ENCODE results near the gene EHMT2.

EHMT2 gene

GRCh38 chr6:31897612-31898382 is at the start of gene EHMT2:
TSS of gene EHMT2 (minus strand) at chr6:31897698. CDS start at chr6:31897677, 21 bp downstream.
- H3K4me3 ChIP-seq (ENCODE audit: low read depth, low read length) = peak within 1 kb of the TSS; percentile 90
- no peaks in the 10 kb centered on the region for H3K27me3 ChIP-seq (ENCODE audit: insufficient read depth, low read length)
- peaks cover 5% of the 10 kb centered on the region for H3K79me2 ChIP-seq (ENCODE audit: control insufficient read depth, insufficient read depth, low read length, unreplicated experiment)
- peak within 1 kb of the TSS; percentile 96 for H2AFZ ChIP-seq (ENCODE audit: low read length, unreplicated experiment)
- H3K27ac ChIP-seq (ENCODE audit: low read depth, low read length) = peak within 1 kb of the TSS; percentile 29; the same call in 1 of the 2 replicates
- peaks cover 19% of the 10 kb centered on the region for H3K4me1 ChIP-seq (ENCODE audit: control insufficient read depth, insufficient read depth, low read length, unreplicated experiment)
- 0 out of 2 replicates have a peak, but pooled peaks cover 5% of the 10 kb centered on the region for H3K36me3 ChIP-seq (ENCODE audit: insufficient read depth, low read length)

- no peak overlapping the region for H2AFZ ChIP-seq (ENCODE audit: low read length, unreplicated experiment)
- H3K4me3 ChIP-seq (ENCODE audit: low read depth, low read length) = peak overlapping the region; percentile 73; the same call in 1 of the 2 replicates
- H3K27ac ChIP-seq (ENCODE audit: low read depth, low read length) = no peak overlapping the region
- H3K79me2 ChIP-seq (ENCODE audit: control insufficient read depth, insufficient read depth, low read length, unreplicated experiment) = peaks cover 5% of the 10 kb centered on the region
- 0 out of 2 replicates have a peak, but pooled peaks cover 5% of the 10 kb centered on the region for H3K36me3 ChIP-seq (ENCODE audit: insufficient read depth, low read length)
- peaks cover 43% of the 10 kb centered on the region for H3K4me1 ChIP-seq (ENCODE audit: control insufficient read depth, insufficient read depth, low read length, unreplicated experiment)
- no peaks in the 10 kb centered on the region for H3K27me3 ChIP-seq (ENCODE audit: insufficient read depth, low read length)
Observed at GRCh38 chr6:31947070-31947675, 49.7 kb upstream of the EHMT2 start.

GRCh38 chr6:31946370-31946885 is 48.9 kb upstream of the EHMT2 start:
- H2AFZ ChIP-seq (ENCODE audit: low read length, unreplicated experiment) = no peak overlapping the region
- peak overlapping the region; percentile 91 for H3K27ac ChIP-seq (ENCODE audit: low read depth, low read length)
- no peaks in the 10 kb centered on the region for H3K36me3 ChIP-seq (ENCODE audit: insufficient read depth, low read length)

GRCh38 chr6:31945507-31946369 is 48.2 kb upstream of the EHMT2 start, which contains the start of gene CFB:
TSS of gene CFB (plus strand) at chr6:31946095. CDS start at chr6:31946222, 127 bp downstream.
- peak within 1 kb of the TSS; percentile 91 for H3K27ac ChIP-seq (ENCODE audit: low read depth, low read length)
- H3K4me3 ChIP-seq (ENCODE audit: low read depth, low read length) = peak within 1 kb of the TSS; percentile 73
- H2AFZ ChIP-seq (ENCODE audit: low read length, unreplicated experiment) = peak within 1 kb of the TSS; percentile 35
- no peaks in the 10 kb centered on the region for H3K27me3 ChIP-seq (ENCODE audit: insufficient read depth, low read length)
- peaks cover 43% of the 10 kb centered on the region for H3K4me1 ChIP-seq (ENCODE audit: control insufficient read depth, insufficient read depth, low read length, unreplicated experiment)
- no peaks in the 10 kb centered on the region for H3K36me3 ChIP-seq (ENCODE audit: insufficient read depth, low read length)
- H3K79me2 ChIP-seq (ENCODE audit: control insufficient read depth, insufficient read depth, low read length, unreplicated experiment) = peaks cover 5% of the 10 kb centered on the region

More at GRCh38 chr6:31946370-31946885, 48.9 kb upstream of the EHMT2 start:
- Histone ChIP-seq H3K4me3 (ENCODE audit: low read depth, low read length) (peak overlapping the region; percentile 73), H3K4me1 (ENCODE audit: control insufficient read depth, insufficient read depth, low read length, unreplicated experiment) (peaks cover 43% of the 10 kb centered on the region), H3K27me3 (ENCODE audit: insufficient read depth, low read length) (no peaks in the 10 kb centered on the region), H3K79me2 (ENCODE audit: control insufficient read depth, insufficient read depth, low read length, unreplicated experiment) (peaks cover 5% of the 10 kb centered on the region)

GRCh38 chr6:31945154-31945506 is 47.6 kb upstream of the EHMT2 start:
- Histone ChIP-seq H3K4me1 (ENCODE audit: control insufficient read depth, insufficient read depth, low read length, unreplicated experiment) (peaks cover 46% of the 10 kb centered on the region), H3K79me2 (ENCODE audit: control insufficient read depth, insufficient read depth, low read length, unreplicated experiment) (peaks cover 5% of the 10 kb centered on the region), H3K36me3 (ENCODE audit: insufficient read depth, low read length) (no peaks in the 10 kb centered on the region), H3K27ac (ENCODE audit: low read depth, low read length) (peak overlapping the region; percentile 91), H2AFZ (ENCODE audit: low read length, unreplicated experiment) (no peak overlapping the region), H3K27me3 (ENCODE audit: insufficient read depth, low read length) (no peaks in the 10 kb centered on the region), H3K4me3 (ENCODE audit: low read depth, low read length) (peak overlapping the region; percentile 73)

GRCh38 chr6:31943742-31944141 is 46.2 kb upstream of the EHMT2 start:
- Histone ChIP-seq H3K27me3 (ENCODE audit: insufficient read depth, low read length) (no peaks in the 10 kb centered on the region), H3K4me3 (ENCODE audit: low read depth, low read length) (no peak overlapping the region), H2AFZ (ENCODE audit: low read length, unreplicated experiment) (no peak overlapping the region), H3K36me3 (ENCODE audit: insufficient read depth, low read length) (no peaks in the 10 kb centered on the region), H3K4me1 (ENCODE audit: control insufficient read depth, insufficient read depth, low read length, unreplicated experiment) (peaks cover 41% of the 10 kb centered on the region), H3K27ac (ENCODE audit: low read depth, low read length) (no peak overlapping the region), H3K79me2 (ENCODE audit: control insufficient read depth, insufficient read depth, low read length, unreplicated experiment) (peaks cover 5% of the 10 kb centered on the region)

- no peak overlapping the region for H3K27ac ChIP-seq (ENCODE audit: low read depth, low read length)
- no peaks in the 10 kb centered on the region for H3K79me2 ChIP-seq (ENCODE audit: control insufficient read depth, insufficient read depth, low read length, unreplicated experiment)
- peaks cover 14% of the 10 kb centered on the region for H3K4me1 ChIP-seq (ENCODE audit: control insufficient read depth, insufficient read depth, low read length, unreplicated experiment)
- H3K27me3 ChIP-seq (ENCODE audit: insufficient read depth, low read length) = no peaks in the 10 kb centered on the region
- H3K36me3 ChIP-seq (ENCODE audit: insufficient read depth, low read length) = no peaks in the 10 kb centered on the region
- peak overlapping the region; percentile 7 for H2AFZ ChIP-seq (ENCODE audit: low read length, unreplicated experiment)
- H3K4me3 ChIP-seq (ENCODE audit: low read depth, low read length) = no peak overlapping the region
Observed at GRCh38 chr6:31940256-31940664, 42.8 kb upstream of the EHMT2 start.

- Histone ChIP-seq H3K4me3 (ENCODE audit: low read depth, low read length) (no peak overlapping the region), H3K79me2 (ENCODE audit: control insufficient read depth, insufficient read depth, low read length, unreplicated experiment) (no peaks in the 10 kb centered on the region), H3K27ac (ENCODE audit: low read depth, low read length) (no peak overlapping the region)
Observed at GRCh38 chr6:31935823-31936222, 38.3 kb upstream of the EHMT2 start.

GRCh38 chr6:31935021-31935420 is 37.5 kb upstream of the EHMT2 start:
- H2AFZ ChIP-seq (ENCODE audit: low read length, unreplicated experiment) = no peak overlapping the region
- no peak overlapping the region for H3K27ac ChIP-seq (ENCODE audit: low read depth, low read length)
- no peaks in the 10 kb centered on the region for H3K27me3 ChIP-seq (ENCODE audit: insufficient read depth, low read length)
- H3K4me1 ChIP-seq (ENCODE audit: control insufficient read depth, insufficient read depth, low read length, unreplicated experiment) = peaks cover 1% of the 10 kb centered on the region
- H3K79me2 ChIP-seq (ENCODE audit: control insufficient read depth, insufficient read depth, low read length, unreplicated experiment) = no peaks in the 10 kb centered on the region
- no peak overlapping the region for H3K4me3 ChIP-seq (ENCODE audit: low read depth, low read length)
- H3K36me3 ChIP-seq (ENCODE audit: insufficient read depth, low read length) = no peaks in the 10 kb centered on the region

More at GRCh38 chr6:31935823-31936222, 38.3 kb upstream of the EHMT2 start:
- no peaks in the 10 kb centered on the region for H3K27me3 ChIP-seq (ENCODE audit: insufficient read depth, low read length)
- no peak overlapping the region for H2AFZ ChIP-seq (ENCODE audit: low read length, unreplicated experiment)
- H3K4me1 ChIP-seq (ENCODE audit: control insufficient read depth, insufficient read depth, low read length, unreplicated experiment) = peaks cover 8% of the 10 kb centered on the region
- H3K36me3 ChIP-seq (ENCODE audit: insufficient read depth, low read length) = no peaks in the 10 kb centered on the region

- no peaks in the 10 kb centered on the region for H3K27me3 ChIP-seq (ENCODE audit: insufficient read depth, low read length)
Observed at GRCh38 chr6:31933537-31933936, 36.0 kb upstream of the EHMT2 start.

More at GRCh38 chr6:31933537-31933936, 36.0 kb upstream of the EHMT2 start:
- no peak overlapping the region for H3K27ac ChIP-seq (ENCODE audit: low read depth, low read length)
- H3K79me2 ChIP-seq (ENCODE audit: control insufficient read depth, insufficient read depth, low read length, unreplicated experiment) = no peaks in the 10 kb centered on the region
- H3K36me3 ChIP-seq (ENCODE audit: insufficient read depth, low read length) = no peaks in the 10 kb centered on the region
- no peak overlapping the region for H2AFZ ChIP-seq (ENCODE audit: low read length, unreplicated experiment)
- no peak overlapping the region for H3K4me3 ChIP-seq (ENCODE audit: low read depth, low read length)
- no peaks in the 10 kb centered on the region for H3K4me1 ChIP-seq (ENCODE audit: control insufficient read depth, insufficient read depth, low read length, unreplicated experiment)

All from ACC112 (cell line).